ENCODE results near the gene CARM1. TPM values are rescaled to one million over a fixed set of nuclear protein-coding genes. Genes with fewer than 3 reads are reported as not detected.
"Not testable (repeated sequence)": the region's sequence is repeated elsewhere in the genome, so short reads cannot be mapped to it uniquely, and the experiment has no call there.

Gene CARM1
- total RNA-seq, 6 experiments from 2014 or later, result 13.7 to 20.5 (median 17.5) TPM

- intact Hi-C loops (cut with DNase I), result no loop called here
- H3K27ac ChIP-seq, result peak overlapping the region; percentile 95 to 99 (median 97)
- no peaks in the 10 kb centered on the region for H3K27me3 ChIP-seq
- whole genome bisulfite sequencing (ENCODE audit: insufficient coverage, low coverage, low lambda C conversion rate, missing lambda C conversion rate), result 17% methylated on average over 21 of the region's 38 CpGs
- no peak for TF ChIP-seq POLR2A (IDR thresholded peaks at IDR 0.05)
- TF ChIP-seq, protein P1, sequence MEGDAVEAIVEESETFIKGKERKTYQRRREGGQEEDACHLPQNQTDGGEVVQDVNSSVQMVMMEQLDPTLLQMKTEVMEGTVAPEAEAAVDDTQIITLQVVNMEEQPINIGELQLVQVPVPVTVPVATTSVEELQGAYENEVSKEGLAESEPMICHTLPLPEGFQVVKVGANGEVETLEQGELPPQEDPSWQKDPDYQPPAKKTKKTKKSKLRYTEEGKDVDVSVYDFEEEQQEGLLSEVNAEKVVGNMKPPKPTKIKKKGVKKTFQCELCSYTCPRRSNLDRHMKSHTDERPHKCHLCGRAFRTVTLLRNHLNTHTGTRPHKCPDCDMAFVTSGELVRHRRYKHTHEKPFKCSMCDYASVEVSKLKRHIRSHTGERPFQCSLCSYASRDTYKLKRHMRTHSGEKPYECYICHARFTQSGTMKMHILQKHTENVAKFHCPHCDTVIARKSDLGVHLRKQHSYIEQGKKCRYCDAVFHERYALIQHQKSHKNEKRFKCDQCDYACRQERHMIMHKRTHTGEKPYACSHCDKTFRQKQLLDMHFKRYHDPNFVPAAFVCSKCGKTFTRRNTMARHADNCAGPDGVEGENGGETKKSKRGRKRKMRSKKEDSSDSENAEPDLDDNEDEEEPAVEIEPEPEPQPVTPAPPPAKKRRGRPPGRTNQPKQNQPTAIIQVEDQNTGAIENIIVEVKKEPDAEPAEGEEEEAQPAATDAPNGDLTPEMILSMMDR (IDR thresholded peaks at IDR 0.05), result no peak
- H3K4me1 ChIP-seq, result peaks cover 0 to 6% (median 2%) of the 10 kb centered on the region in 4 donors
- H3K9me3 ChIP-seq, result no peaks in the 10 kb centered on the region
- peaks cover 0 to 20% (median 8%) of the 10 kb centered on the region in 4 donors for H3K36me3 ChIP-seq
- ATAC-seq, result peak; percentile 34 to 65 (median 46)
- peak overlapping the region; percentile 62 to 80 (median 74) for H3K4me3 ChIP-seq
- peak; percentile 85 to 90 (median 89) for DNase-seq
Measured at GRCh38 chr19:10836479-10837330, 34.6 kb upstream of the CARM1 start.

- H3K4me1 ChIP-seq; H3K9me3 ChIP-seq; ATAC-seq; H3K4me3 ChIP-seq; H3K27ac ChIP-seq; intact Hi-C loops (cut with DNase I); DNase-seq; H3K27me3 ChIP-seq: not testable (repeated sequence)
- peaks cover 0 to 13% (median 2%) of the 10 kb centered on the region in 4 donors for H3K36me3 ChIP-seq
- WGBS (ENCODE audit: insufficient coverage, low coverage, low lambda C conversion rate, missing lambda C conversion rate), result 100% methylated on average over 1 of the region's 7 CpGs
Measured at GRCh38 chr19:10837649-10838048, 33.7 kb upstream of the CARM1 start.

DNA sequence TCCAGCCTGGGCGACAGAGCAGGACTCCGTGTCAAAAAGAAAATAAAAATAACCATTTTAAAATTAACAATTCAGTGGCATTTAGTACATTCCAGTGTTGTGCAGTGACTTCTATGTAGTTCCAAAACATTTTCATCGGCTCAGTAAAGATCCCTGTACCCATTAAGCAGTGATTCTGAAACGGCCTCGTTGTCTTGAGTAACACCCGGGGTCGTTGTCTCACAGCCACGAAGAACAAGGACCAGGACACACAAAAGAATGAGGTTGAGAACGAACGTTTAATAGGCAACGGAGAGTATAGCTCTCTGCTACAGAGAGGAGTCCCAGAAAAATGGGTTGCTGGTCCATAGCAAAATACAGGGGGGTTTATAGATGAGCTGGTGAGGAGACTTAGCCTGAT lies 33.0 kb upstream of the CARM1 start:
- Histone ChIP-seq H3K36me3 (peaks cover 0 to 7% (median 1%) of the 10 kb centered on the region in 4 donors), H3K4me3 (no peak overlapping the region), H3K27ac (no peak overlapping the region), H3K9me3 (no peaks in the 10 kb centered on the region), H3K4me1 (peaks cover 0 to 6% (median 2%) of the 10 kb centered on the region in 4 donors), H3K27me3 (no peaks in the 10 kb centered on the region)
- intact Hi-C loops (cut with DNase I), result no loop called here
- TF ChIP-seq, protein P1 (IDR thresholded peaks at IDR 0.05), result no peak
- TF ChIP-seq POLR2A (IDR thresholded peaks at IDR 0.05), result no peak
- WGBS (ENCODE audit: insufficient coverage, low coverage, low lambda C conversion rate, missing lambda C conversion rate), result 81% methylated on average over 11 of the region's 11 CpGs
- no peak for DNase-seq
- no peak for ATAC-seq

GRCh38 chr19:10839114-10840050 lies 32.0 kb upstream of the CARM1 start:
- no peak for ATAC-seq
- Histone ChIP-seq H3K27ac (no peak overlapping the region), H3K9me3 (no peaks in the 10 kb centered on the region), H3K36me3 (no peaks in the 10 kb centered on the region), H3K4me3 (no peak overlapping the region), H3K27me3 (no peaks in the 10 kb centered on the region), H3K4me1 (peaks cover 0 to 6% (median 2%) of the 10 kb centered on the region in 4 donors)
- TF ChIP-seq, protein P1 (IDR thresholded peaks at IDR 0.05), result no peak
- no peak for TF ChIP-seq POLR2A (IDR thresholded peaks at IDR 0.05)
- intact Hi-C loops (cut with DNase I), result no loop called here
- WGBS (ENCODE audit: insufficient coverage, low coverage, low lambda C conversion rate, missing lambda C conversion rate), result 73% methylated on average over 7 of the region's 10 CpGs
- no peak for DNase-seq

All from right lobe of liver (tissue), 6 donors.